Thoracic aorta (tissue), 2 donors: ENCODE data around the gene ATRIP. TPM values are rescaled to one million over a fixed set of nuclear protein-coding genes. Genes with fewer than 3 reads are reported as not detected.

Source experiments
- ATAC-seq: fragments of 150-250 bp; one replicate; pipeline ENCODE4 v1.8.0; 2017; ENCODE audit warnings: low read depth; ENCODE audit not compliant: insufficient number of reproducible peaks, low FRiP score
- DNase-seq: peaks from one replicate; pipeline ENCODE4 v3.0.0-alpha.2; 2020; ENCODE audit warnings: low spot score
- H3K27ac ChIP-seq, 2 donors: fragments of 200-600 bp; sonication (generic); 1 replicate in 1 of 2; 2 replicates in 1 of 2; pipeline ENCODE4 v1.5.1; 2016; ENCODE audit warnings: mild to moderate bottlenecking in 2 of 2, moderate library complexity in 2 of 2
- H3K27me3 ChIP-seq: fragments of 200-600 bp; sonication (generic); replicated peaks from 2 replicates; pipeline ENCODE4 v1.6.0; 2016; ENCODE audit warnings: mild to moderate bottlenecking; ENCODE audit not compliant: insufficient read depth
- H3K36me3 ChIP-seq: fragments of 200-600 bp; sonication (generic); one replicate; pipeline ENCODE4 v1.5.1; 2016
- H3K4me1 ChIP-seq, 2 donors: fragments of 200-600 bp; sonication (generic); 1 replicate in 1 of 2; 2 replicates in 1 of 2; pipeline versions ENCODE4 v1.5.1 to v1.6.0; 2016; ENCODE audit warnings: low read depth in 2 of 2, mild to moderate bottlenecking in 1 of 2; ENCODE audit not compliant: control insufficient read depth in 1 of 2
- H3K4me3 ChIP-seq: fragments of 200-600 bp; sonication (generic); 2 replicates; pipeline ENCODE4 v1.5.1; 2016; ENCODE audit warnings: mild to moderate bottlenecking
- H3K9me3 ChIP-seq: fragments of 200-600 bp; sonication (generic); 2 replicates; pipeline ENCODE4 v1.5.1; 2016
- CTCF ChIP-seq: fragments of 200-600 bp; sonication (generic); IDR thresholded peaks from one replicate; pipeline ENCODE4 v1.5.1; 2019; ENCODE audit warnings: antibody characterized with exemption
- total RNA-seq, 2 donors: library from RNA; depleted of rRNA; stranded (reverse); fragments of >200 nt; gene quantifications; one replicate each; pipeline versions ENCODE4 v1.1.0 to v1.2.3, GENCODE V29; 2016

The ATRIP gene
- total RNA-seq, 2 donors from 2014 or later, result 4.0 to 8.3 TPM

- no peak overlapping the region for H3K4me3 ChIP-seq
- ATAC-seq (no peak), DNase-seq (no peak)
- no peaks in the 10 kb centered on the region for H3K27me3 ChIP-seq
- no peaks in the 10 kb centered on the region for H3K9me3 ChIP-seq
- no peak for TF ChIP-seq CTCF
- H3K4me1 ChIP-seq, result peaks cover 0 to 40% of the 10 kb centered on the region in 2 donors
- H3K27ac ChIP-seq, result no peak overlapping the region
- H3K36me3 ChIP-seq, result peaks cover 79% of the 10 kb centered on the region
Measured at GRCh38 chr3:48418140-48418539, 28.4 kb upstream of the ATRIP start.

GRCh38 chr3:48418651-48419050, 27.9 kb upstream of the ATRIP start:
- no peak overlapping the region for H3K4me3 ChIP-seq
- no peak for TF ChIP-seq CTCF
- no peaks in the 10 kb centered on the region for H3K9me3 ChIP-seq
- no peaks in the 10 kb centered on the region for H3K27me3 ChIP-seq
- DNase-seq (no peak), ATAC-seq (no peak)
- peaks cover 79% of the 10 kb centered on the region for H3K36me3 ChIP-seq
- peaks cover 4 to 40% of the 10 kb centered on the region in 2 donors for H3K4me1 ChIP-seq
- no peak overlapping the region for H3K27ac ChIP-seq

GRCh38 chr3:48419149-48419548, 27.4 kb upstream of the ATRIP start:
- Histone ChIP-seq H3K27ac (no peak overlapping the region), H3K4me1 (peaks cover 4 to 40% of the 10 kb centered on the region in 2 donors), H3K36me3 (peaks cover 77% of the 10 kb centered on the region), H3K9me3 (no peaks in the 10 kb centered on the region), H3K4me3 (no peak overlapping the region), H3K27me3 (no peaks in the 10 kb centered on the region)
- no peak for TF ChIP-seq CTCF
- no peak for DNase-seq
- no peak for ATAC-seq

- no peak overlapping the region for H3K4me3 ChIP-seq
- DNase-seq (no peak), ATAC-seq (no peak)
- H3K9me3 ChIP-seq, result no peaks in the 10 kb centered on the region
- peaks cover 4 to 40% of the 10 kb centered on the region in 2 donors for H3K4me1 ChIP-seq
- no peak overlapping the region for H3K27ac ChIP-seq
- H3K27me3 ChIP-seq, result no peaks in the 10 kb centered on the region
- TF ChIP-seq CTCF, result no peak
- peaks cover 72% of the 10 kb centered on the region for H3K36me3 ChIP-seq
Measured at GRCh38 chr3:48419597-48419996, 26.9 kb upstream of the ATRIP start.

- Histone ChIP-seq H3K27me3 (no peaks in the 10 kb centered on the region), H3K4me1 (peaks cover 13 to 41% of the 10 kb centered on the region in 2 donors), H3K36me3 (peaks cover 63% of the 10 kb centered on the region), H3K4me3 (no peak overlapping the region), H3K9me3 (no peaks in the 10 kb centered on the region), H3K27ac (no peak overlapping the region)
- ATAC-seq (no peak), DNase-seq (no peak)
- TF ChIP-seq CTCF, result no peak
Measured at GRCh38 chr3:48420561-48420960, 26.0 kb upstream of the ATRIP start.
